AG09319 (cell line): ENCODE results near the gene KRTAP10-9.

Experiments used
- DNase-seq: peaks from one replicate; pipeline ENCODE4 v3.0.0-alpha.2; 2010; ENCODE audit warnings: low read depth; ENCODE audit errors: extremely low read depth
- TF ChIP-seq, protein P1 (sequence below): IDR thresholded peaks from 2 replicates; pipeline ENCODE4 v1.5.1; 2011; ENCODE audit warnings: low read depth, mild to moderate bottlenecking, inconsistent platforms, low read length, moderate library complexity

The KRTAP10-9 gene

DNA sequence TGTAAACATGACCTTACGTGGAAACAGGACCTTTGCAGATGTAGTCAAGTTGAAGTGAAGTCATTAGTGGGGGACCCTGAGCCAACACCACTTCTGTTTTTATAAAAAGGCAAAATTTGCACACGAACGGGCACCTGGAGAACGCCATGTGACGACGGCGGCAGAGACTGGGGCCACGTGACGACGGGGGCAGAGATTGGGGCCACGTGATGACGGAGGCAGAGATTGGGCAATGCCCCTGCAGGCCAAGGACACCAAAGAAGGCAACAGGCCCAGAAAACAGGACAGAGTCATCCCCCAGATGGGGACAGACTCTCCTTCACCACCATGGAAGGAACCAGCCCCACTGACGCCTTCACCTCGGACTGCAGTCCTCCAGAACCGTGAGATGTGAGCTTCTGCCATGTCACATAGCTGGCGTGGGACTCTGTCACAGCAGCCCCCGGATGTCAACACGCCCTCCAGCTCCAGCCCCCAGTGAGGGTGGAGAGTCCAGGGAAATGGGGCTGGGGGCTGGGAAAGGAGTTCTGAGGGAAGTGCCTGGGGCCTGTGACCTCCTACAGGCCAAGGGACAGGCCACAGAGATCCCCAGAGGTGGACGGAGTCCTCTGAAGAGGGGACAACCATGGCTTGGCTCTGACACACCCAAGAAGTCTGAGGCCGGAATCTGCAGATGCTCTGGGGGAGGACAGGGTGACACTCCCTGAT is 23.5 kb downstream of the KRTAP10-9 start:
- TF ChIP-seq, protein P1, sequence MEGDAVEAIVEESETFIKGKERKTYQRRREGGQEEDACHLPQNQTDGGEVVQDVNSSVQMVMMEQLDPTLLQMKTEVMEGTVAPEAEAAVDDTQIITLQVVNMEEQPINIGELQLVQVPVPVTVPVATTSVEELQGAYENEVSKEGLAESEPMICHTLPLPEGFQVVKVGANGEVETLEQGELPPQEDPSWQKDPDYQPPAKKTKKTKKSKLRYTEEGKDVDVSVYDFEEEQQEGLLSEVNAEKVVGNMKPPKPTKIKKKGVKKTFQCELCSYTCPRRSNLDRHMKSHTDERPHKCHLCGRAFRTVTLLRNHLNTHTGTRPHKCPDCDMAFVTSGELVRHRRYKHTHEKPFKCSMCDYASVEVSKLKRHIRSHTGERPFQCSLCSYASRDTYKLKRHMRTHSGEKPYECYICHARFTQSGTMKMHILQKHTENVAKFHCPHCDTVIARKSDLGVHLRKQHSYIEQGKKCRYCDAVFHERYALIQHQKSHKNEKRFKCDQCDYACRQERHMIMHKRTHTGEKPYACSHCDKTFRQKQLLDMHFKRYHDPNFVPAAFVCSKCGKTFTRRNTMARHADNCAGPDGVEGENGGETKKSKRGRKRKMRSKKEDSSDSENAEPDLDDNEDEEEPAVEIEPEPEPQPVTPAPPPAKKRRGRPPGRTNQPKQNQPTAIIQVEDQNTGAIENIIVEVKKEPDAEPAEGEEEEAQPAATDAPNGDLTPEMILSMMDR: no peak
- no peak for DNase-seq

DNA sequence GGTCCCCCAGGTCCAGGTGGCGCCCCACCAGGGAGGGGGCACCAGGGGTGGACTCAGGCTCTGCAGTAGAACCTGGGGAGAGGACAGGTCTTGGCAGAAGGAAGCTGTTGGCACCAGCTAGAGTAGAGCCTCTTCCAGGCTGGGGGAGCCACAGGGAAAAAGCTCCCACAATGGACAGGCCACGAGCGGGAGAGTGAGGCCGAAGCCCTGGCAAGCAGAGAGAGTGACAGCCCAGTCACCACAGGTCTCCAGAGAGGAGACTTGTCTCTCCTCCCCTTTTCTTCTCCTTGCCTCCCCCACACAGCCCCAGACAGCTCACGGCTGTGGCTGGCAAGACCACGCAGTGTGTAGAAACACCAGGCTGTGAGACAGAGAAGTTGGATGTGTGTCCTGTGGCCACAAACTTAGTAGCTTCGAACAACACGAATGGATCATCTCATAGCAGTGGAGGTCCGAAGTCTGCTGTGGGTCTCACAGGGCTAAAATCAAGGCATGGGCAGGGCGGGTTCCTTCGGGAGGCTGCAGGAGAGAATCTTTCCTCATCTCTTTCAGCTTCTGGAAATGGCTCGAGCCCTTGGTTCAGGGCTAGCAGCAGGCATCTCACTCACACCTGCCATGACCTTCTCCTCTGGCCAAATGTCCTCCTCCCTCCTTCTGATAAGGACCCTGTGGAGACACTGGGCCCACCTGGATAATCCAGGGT is 24.2 kb downstream of the KRTAP10-9 start:
- no peak for DNase-seq
- TF ChIP-seq, protein P1: no peak

DNA sequence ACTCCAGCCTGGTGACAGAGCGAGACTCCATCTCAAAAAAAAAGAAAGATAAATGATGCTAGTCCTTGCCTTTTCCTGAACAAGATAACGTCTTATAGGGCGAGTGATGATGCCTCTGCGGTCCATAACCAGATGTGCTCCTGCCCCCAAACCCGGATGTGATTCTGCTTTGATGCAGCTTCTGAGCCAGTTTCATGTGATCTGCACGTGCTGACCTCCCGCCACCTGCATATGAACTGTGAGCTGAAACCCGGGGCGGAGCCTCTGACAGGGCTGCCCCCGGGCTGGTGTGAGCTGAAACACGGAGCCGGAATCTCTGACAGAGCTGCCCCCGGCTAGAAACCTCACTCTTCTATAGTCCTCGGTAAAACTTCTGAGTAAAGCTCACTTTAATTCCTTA is 26.2 kb downstream of the KRTAP10-9 start:
- DNase-seq: no peak

DNA sequence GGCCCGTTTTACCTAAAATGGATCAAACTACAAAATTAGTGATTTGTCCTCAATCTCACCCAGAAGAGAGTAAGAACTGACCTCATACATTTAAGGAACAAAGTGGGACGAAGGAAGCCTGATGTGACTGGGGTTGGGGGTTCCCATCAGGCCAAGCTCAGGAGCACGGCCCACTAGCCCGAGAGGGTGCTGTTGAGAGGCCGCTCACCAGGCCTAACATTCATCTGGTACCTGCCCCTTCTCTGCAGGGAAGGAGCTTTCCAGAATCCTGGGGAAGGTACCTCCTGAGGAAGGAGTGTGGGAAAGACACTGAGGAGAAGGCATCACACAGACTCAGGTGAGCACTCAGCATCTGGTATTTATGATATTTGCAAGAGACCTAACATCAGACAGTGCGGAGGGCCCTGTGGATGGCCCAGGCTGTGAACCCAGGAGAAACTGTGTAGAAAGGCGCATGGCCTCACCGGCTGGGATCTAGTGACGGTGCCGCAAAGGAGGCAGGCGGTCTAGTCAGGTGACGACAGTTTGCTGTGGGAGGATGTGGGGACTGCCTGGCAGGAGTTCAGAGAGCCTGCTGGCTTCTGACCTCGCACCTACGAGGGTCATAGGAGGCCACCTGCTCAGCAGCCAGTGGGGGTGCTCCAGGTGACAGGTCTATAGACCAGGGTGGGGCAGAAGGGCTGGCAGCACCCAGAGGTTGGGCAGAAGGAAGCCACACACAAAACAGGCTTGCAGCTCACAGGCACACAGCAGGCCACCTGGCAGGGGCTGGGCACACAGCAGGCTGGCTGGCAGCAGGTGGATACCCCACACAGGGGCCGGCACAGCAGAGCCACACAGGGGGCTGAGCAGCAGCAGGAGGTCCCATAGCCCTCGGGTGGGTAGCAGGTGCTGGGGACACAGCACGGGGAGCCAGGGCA is 27.0 kb downstream of the KRTAP10-9 start:
- no peak for DNase-seq
- TF ChIP-seq, protein P1: no peak

More for the DNA sequence above, 26.2 kb downstream of the KRTAP10-9 start:
- TF ChIP-seq, protein P1: no peak

DNA sequence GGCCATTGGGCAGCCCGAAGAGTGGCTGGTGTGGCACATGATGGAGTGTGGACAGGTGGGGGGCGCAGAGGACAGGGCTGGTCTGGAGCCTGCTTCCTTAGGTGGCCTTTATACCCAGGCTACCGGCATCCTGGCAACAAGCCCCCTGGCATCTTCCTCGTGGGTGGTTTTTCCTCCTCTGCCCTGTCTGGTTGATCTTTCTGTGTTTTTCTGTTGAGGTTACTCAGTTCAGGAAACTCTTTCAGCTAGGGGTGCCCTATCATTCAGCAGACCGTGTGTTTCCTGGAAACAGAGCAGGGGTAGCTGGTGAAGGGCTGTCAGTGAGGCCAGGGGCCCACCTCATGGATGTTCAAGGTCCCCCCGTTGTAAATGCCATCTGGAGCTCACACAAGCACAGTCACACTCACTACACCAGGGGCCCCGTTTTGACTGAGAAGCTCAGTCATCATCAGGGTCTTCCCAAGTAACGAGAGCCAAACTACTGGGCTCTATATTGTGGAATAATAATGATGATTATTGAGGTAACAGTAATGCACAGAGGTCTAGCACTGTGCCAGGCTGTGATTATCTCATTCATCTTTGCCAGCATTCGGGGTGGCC is 27.8 kb downstream of the KRTAP10-9 start, which contains the start of gene KRTAP12-4:
Gene KRTAP12-4 (minus strand): TSS at position 84 of the 600 bp plus-strand sequence. CDS start 45 bp downstream, at position 39.
- TF ChIP-seq, protein P1: no peak
- no peak for DNase-seq

DNA sequence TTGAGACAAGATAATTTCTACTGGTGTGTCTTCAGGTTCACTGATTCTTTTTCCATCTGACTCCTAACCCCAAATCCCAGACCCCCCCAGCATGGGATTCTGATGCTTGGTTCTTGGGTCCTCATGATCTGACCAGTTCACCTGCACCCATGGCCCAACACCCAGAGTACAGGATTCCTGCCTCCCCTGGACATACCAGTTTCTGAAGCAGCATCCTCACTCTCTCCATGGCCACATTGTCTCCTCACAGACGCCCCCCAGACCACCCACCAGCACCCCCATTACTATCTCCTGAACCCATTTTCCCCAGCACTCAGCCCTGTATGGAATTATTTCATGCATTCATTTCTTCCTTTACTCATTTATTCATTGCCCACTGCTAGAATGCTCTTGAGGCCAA is 30.0 kb downstream of the KRTAP10-9 start:
- no peak for DNase-seq
- TF ChIP-seq, protein P1: no peak
